Mesenchymal stem cell (in vitro differentiated cells and primary cell): ENCODE measurements around the gene AAGAB.
A peak's percentile ranks its signal among the peaks of the same experiment; 100 is the strongest.
"Not testable (repeated sequence)": the region's sequence is repeated elsewhere in the genome, so short reads cannot be mapped to it uniquely, and the experiment has no call there.

ENCODE experiments used
- DNase-seq: peaks from one replicate; pipeline ENCODE4 v3.0.0-alpha.2; 2013
- H2AFZ ChIP-seq: one replicate; pipeline ENCODE4 v1.6.1; 2013; ENCODE audit warnings: low read depth, mild to moderate bottlenecking, control low read depth, inconsistent platforms, low read length, moderate library complexity
- H2AK5ac ChIP-seq: 2 replicates; pipeline ENCODE4 v1.6.1; 2013; ENCODE audit warnings: low read length, moderate library complexity, mild to moderate bottlenecking, inconsistent platforms; ENCODE audit not compliant: severe bottlenecking
- H2BK120ac ChIP-seq: one replicate; pipeline ENCODE4 v1.6.1; 2013; ENCODE audit warnings: low read depth, mild to moderate bottlenecking, inconsistent platforms, low read length, moderate library complexity
- H2BK12ac ChIP-seq, 2 experiments: one replicate each; pipeline ENCODE4 v1.6.1; 2013; ENCODE audit warnings: inconsistent platforms in 2 of 2, low read length in 2 of 2, mild to moderate bottlenecking in 2 of 2, moderate library complexity in 2 of 2, control low read depth in 1 of 2
- H2BK15ac ChIP-seq: one replicate; pipeline ENCODE4 v1.6.1; 2013; ENCODE audit warnings: mild to moderate bottlenecking, low read depth, inconsistent platforms; ENCODE audit not compliant: poor library complexity, severe bottlenecking
- H2BK5ac ChIP-seq: 2 replicates; pipeline ENCODE4 v1.6.1; 2013; ENCODE audit warnings: low read depth, mild to moderate bottlenecking, low read length, control low read depth, inconsistent platforms; ENCODE audit not compliant: poor library complexity, severe bottlenecking
- H3K14ac ChIP-seq, 2 experiments: one replicate each; pipeline ENCODE4 v1.6.1; 2013; ENCODE audit warnings: inconsistent platforms in 2 of 2, low read length in 2 of 2, control low read depth in 1 of 2, mild to moderate bottlenecking in 1 of 2, moderate library complexity in 1 of 2
- H3K18ac ChIP-seq, 2 experiments: one replicate each; pipeline ENCODE4 v1.6.1; 2013; ENCODE audit warnings: inconsistent platforms in 2 of 2, low read length in 2 of 2, control low read depth in 1 of 2, low read depth in 1 of 2, mild to moderate bottlenecking in 1 of 2
- H3K23ac ChIP-seq, 2 experiments: one replicate each; pipeline ENCODE4 v1.6.1; 2013; ENCODE audit warnings: inconsistent platforms in 2 of 2, low read length in 2 of 2, mild to moderate bottlenecking in 2 of 2, moderate library complexity in 2 of 2, control low read depth in 1 of 2
- H3K27ac ChIP-seq: 2 replicates; pipeline ENCODE4 v1.5.1; 2013; ENCODE audit warnings: mild to moderate bottlenecking, moderate library complexity, low read length, control low read depth, inconsistent platforms; ENCODE audit not compliant: poor library complexity, severe bottlenecking
- H3K27me3 ChIP-seq, 2 experiments: 2 replicates each; pipeline versions ENCODE4 v1.6.1 to v1.7.0; 2013; ENCODE audit warnings: low read length in 2 of 2, mild to moderate bottlenecking in 2 of 2, moderate library complexity in 2 of 2, control low read depth in 1 of 2, inconsistent platforms in 1 of 2; ENCODE audit not compliant: control insufficient read depth in 1 of 2, insufficient read depth in 1 of 2
- H3K36me3 ChIP-seq, 2 experiments: 2 replicates each; pipeline versions ENCODE4 v1.6.1 to v1.7.0; 2013; ENCODE audit warnings: low read length in 2 of 2, control low read depth in 1 of 2, inconsistent platforms in 1 of 2, low read depth in 1 of 2, mild to moderate bottlenecking in 1 of 2; ENCODE audit not compliant: insufficient read depth in 2 of 2, control insufficient read depth in 1 of 2
- H3K4ac ChIP-seq, 2 experiments: one replicate each; pipeline ENCODE4 v1.6.1; 2013; ENCODE audit warnings: inconsistent platforms in 2 of 2, low read length in 2 of 2, mild to moderate bottlenecking in 2 of 2, moderate library complexity in 2 of 2, control low read depth in 1 of 2, low read depth in 1 of 2
- H3K4me1 ChIP-seq: 2 replicates; pipeline ENCODE4 v1.6.1; 2013; ENCODE audit warnings: low read depth, low read length, control low read depth; ENCODE audit not compliant: control insufficient read depth, insufficient read depth
- H3K4me2 ChIP-seq: 2 replicates; pipeline ENCODE4 v1.6.1; 2013; ENCODE audit warnings: low read length, mild to moderate bottlenecking, inconsistent platforms; ENCODE audit not compliant: poor library complexity, severe bottlenecking
- H3K4me3 ChIP-seq, 2 experiments: 2 replicates each; pipeline versions ENCODE4 v1.5.1 to v1.7.0; 2013; ENCODE audit warnings: low read length in 2 of 2, mild to moderate bottlenecking in 2 of 2, control low read depth in 1 of 2, low read depth in 1 of 2; ENCODE audit not compliant: insufficient read depth in 1 of 2
- H3K79me1 ChIP-seq: replicated peaks from 2 replicates; pipeline ENCODE4 v1.6.1; 2013; ENCODE audit warnings: mild to moderate bottlenecking, control low read depth, low read length, inconsistent platforms; ENCODE audit not compliant: poor library complexity, severe bottlenecking
- H3K9ac ChIP-seq: 2 replicates; pipeline ENCODE4 v1.7.0; 2013; ENCODE audit warnings: mild to moderate bottlenecking, low read length, moderate library complexity
- H3K9me3 ChIP-seq: 2 replicates; pipeline ENCODE4 v1.7.0; 2013; ENCODE audit warnings: mild to moderate bottlenecking, low read length; ENCODE audit not compliant: control insufficient read depth
- H4K8ac ChIP-seq: one replicate; pipeline ENCODE4 v1.6.1; 2013; ENCODE audit warnings: inconsistent platforms, mild to moderate bottlenecking, low read length, moderate library complexity
- H4K91ac ChIP-seq: one replicate; pipeline ENCODE4 v1.6.1; 2013; ENCODE audit warnings: mild to moderate bottlenecking, low read length, inconsistent platforms
- WGBS: methylation state at CpG from one replicate; pipeline ENCODE4 v1.1.7; 2013; ENCODE audit warnings: mixed read lengths; 5-methylcytosine and 5-hydroxymethylcytosine counted together

Gene AAGAB

DNA sequence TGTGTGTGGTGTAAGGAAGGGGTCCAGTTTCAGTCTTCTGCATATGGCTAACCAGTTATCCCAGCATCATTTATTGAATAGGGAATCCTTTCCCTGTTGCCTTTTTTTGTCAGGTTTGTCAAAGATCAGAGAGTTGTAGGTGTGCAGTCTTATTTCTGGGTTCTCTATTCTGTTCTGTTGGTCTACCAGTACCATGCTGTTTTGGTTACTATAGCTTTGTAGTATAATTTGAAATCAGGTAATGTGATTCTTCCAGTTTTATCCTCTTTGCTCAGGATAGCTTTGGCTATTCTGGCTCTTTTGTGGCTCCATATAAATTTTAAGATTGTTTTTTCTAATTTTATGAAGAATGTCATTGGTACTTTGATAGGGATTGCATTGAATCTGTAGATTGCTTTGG, 31.2 kb upstream of the AAGAB start:
- not testable (repeated sequence) for H4K8ac ChIP-seq, H3K18ac ChIP-seq, H2BK12ac ChIP-seq, H2AK5ac ChIP-seq, H2BK15ac ChIP-seq, H3K23ac ChIP-seq, H3K36me3 ChIP-seq, DNase-seq, H3K4ac ChIP-seq, H2BK120ac ChIP-seq, H3K14ac ChIP-seq, H2BK5ac ChIP-seq, H4K91ac ChIP-seq, H3K27ac ChIP-seq, H3K79me1 ChIP-seq, H3K9ac ChIP-seq, H3K4me2 ChIP-seq, H2AFZ ChIP-seq, H3K4me1 ChIP-seq, H3K4me3 ChIP-seq, H3K27me3 ChIP-seq
- H3K9me3 ChIP-seq = peaks cover 19% of the 10 kb centered on the region

DNA sequence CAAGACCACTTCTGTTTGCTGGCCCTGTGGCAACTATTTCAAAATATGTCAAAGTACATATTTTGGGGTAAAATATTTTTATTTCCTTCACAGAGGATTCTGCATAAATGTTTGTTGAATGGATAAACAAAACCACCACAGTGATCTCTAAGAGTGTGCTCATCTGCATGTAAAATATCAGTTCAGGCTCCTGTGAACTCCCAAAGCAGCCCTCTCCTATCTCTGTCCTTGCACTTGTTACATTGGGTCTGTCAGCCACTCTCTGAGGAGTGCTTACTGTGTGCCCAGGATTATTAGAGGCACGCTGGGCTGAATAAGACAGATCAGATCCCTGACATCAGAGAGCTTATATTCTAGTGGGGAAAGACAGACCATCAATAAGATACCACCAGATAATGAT, 27.3 kb upstream of the AAGAB start:
- Histone ChIP-seq H2BK12ac (no peak overlapping the region), H2BK15ac (no peak overlapping the region), H4K8ac (no peak overlapping the region), H3K9ac (no peak overlapping the region), H3K4me3 (no peak overlapping the region), H3K18ac (no peak overlapping the region), H2BK5ac (no peak overlapping the region), H3K36me3 (no peaks in the 10 kb centered on the region), H3K27ac (no peak overlapping the region), H3K4me1 (no peaks in the 10 kb centered on the region), H3K23ac (no peak overlapping the region), H3K14ac (no peak overlapping the region), H3K9me3 (peaks cover 10% of the 10 kb centered on the region), H3K79me1 (no peaks in the 10 kb centered on the region), H3K27me3 (no peaks in the 10 kb centered on the region), H2AFZ (no peak overlapping the region), H3K4ac (no peak overlapping the region), H2BK120ac (no peak overlapping the region), H4K91ac (no peak overlapping the region), H2AK5ac (no peak overlapping the region), H3K4me2 (no peak overlapping the region)
- WGBS = 60% methylated on average over 1 of the region's 1 CpG
- no peak for DNase-seq

DNA sequence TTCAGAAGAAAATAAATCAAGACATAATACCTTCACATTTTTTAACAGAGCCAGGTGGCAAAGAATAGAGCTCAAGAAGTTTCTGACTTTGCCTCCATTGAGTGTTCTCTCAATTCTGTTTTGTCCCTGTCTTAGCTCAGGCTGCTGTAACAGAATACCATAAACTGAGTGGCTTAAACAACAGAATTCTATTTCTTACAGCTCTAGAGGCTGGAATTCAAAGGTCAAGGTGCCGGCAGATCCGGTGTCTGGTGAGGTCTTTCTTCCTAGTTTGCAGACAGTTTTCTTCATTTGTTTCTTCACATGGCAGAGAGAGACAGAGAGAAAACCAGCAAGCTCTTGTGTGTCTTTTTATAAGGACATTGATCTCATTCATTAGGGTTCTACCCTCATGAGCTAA, 25.8 kb upstream of the AAGAB start:
- Histone ChIP-seq H2AK5ac (no peak overlapping the region), H3K79me1 (no peaks in the 10 kb centered on the region), H2BK5ac (no peak overlapping the region), H2AFZ (no peak overlapping the region), H3K36me3 (no peaks in the 10 kb centered on the region), H4K8ac (no peak overlapping the region), H3K18ac (no peak overlapping the region), H3K4me1 (no peaks in the 10 kb centered on the region), H3K14ac (no peak overlapping the region), H2BK12ac (no peak overlapping the region), H3K4me3 (no peak overlapping the region), H3K9ac (no peak overlapping the region), H2BK15ac (no peak overlapping the region), H3K27ac (no peak overlapping the region), H4K91ac (no peak overlapping the region), H3K23ac (no peak overlapping the region), H3K4ac (no peak overlapping the region), H3K4me2 (no peak overlapping the region), H3K27me3 (no peaks in the 10 kb centered on the region), H2BK120ac (no peak overlapping the region), H3K9me3 (peaks cover 9% of the 10 kb centered on the region)
- 30% methylated on average over 2 of the region's 2 CpGs for WGBS
- peak; percentile 10 for DNase-seq

DNA sequence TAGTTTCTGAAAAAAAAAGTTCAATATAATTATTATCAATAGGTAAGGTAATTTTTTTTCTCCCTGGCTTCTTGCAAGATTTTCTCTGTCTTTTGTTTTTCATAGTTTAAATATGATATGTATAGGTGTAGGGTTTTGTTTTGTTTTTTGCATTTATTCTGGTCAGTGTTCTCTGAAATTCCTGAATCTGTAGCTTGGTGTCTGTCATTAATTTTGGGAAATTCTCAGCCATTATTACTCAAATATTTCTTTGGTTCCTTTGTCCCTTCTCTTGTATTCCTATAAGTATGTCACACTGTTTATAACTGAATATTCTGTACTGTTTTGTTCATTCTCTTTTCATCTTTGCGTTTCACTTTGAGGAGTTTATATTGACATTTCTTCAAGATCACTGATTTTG, 22.2 kb upstream of the AAGAB start:
- WGBS = no CpG with 5 or more reads among the region's 1 CpG
- H2BK120ac ChIP-seq = no peak overlapping the region

More for the DNA sequence above, 22.2 kb upstream of the AAGAB start:
- Histone ChIP-seq H2AFZ (no peak overlapping the region), H2BK12ac (no peak overlapping the region), H4K8ac (no peak overlapping the region), H2BK5ac (no peak overlapping the region), H3K27me3 (no peaks in the 10 kb centered on the region), H3K27ac (no peak overlapping the region), H3K14ac (no peak overlapping the region), H3K36me3 (no peaks in the 10 kb centered on the region), H3K9ac (no peak overlapping the region), H4K91ac (no peak overlapping the region), H3K4me3 (no peak overlapping the region), H3K4ac (no peak overlapping the region), H3K4me1 (no peaks in the 10 kb centered on the region), H3K23ac (no peak overlapping the region), H3K9me3 (peaks cover 24% of the 10 kb centered on the region), H2BK15ac (no peak overlapping the region), H3K4me2 (no peak overlapping the region), H3K18ac (no peak overlapping the region), H3K79me1 (no peaks in the 10 kb centered on the region), H2AK5ac (no peak overlapping the region)
- no peak for DNase-seq
